HepG2 (cell line): ENCODE measurements around the gene APBB2. TPM values are rescaled to one million over a fixed set of nuclear protein-coding genes. Genes with fewer than 3 reads are reported as not detected.
"Not testable (repeated sequence)": the region's sequence is repeated elsewhere in the genome, so short reads cannot be mapped to it uniquely, and the experiment has no call there.

Experiments used
- ATAC-seq: fragments of 200-7000 bp; cut with Tn5 transposase; 3 replicates; pipeline ENCODE4 v1.9.1; 2020; ENCODE audit warnings: mild to moderate bottlenecking, moderate library complexity
- BruUV-seq: library from RNA; stranded (reverse); fragments of 400-500 nt; replicated peaks from 2 replicates; lab custom pipeline; 2021; lab: Mats Ljungman, UMichigan
- CTCF ChIA-PET: fragments of 300-600 bp; formaldehyde crosslinking; extraction: SDS; loops from one replicate; lab custom pipeline; 2021; ENCODE audit warnings: low total read pairs, inconsistent platforms, low intra/inter-chr PET ratio; lab: Yijun Ruan, JAX
- POLR2A ChIA-PET: fragments of 350-600 bp; sonication (Branson Sonifier 250); formaldehyde crosslinking; loops from one replicate; lab custom pipeline; 2020; ENCODE audit warnings: antibody characterized with exemption, inconsistent platforms; lab: Yijun Ruan, JAX
- DNase-seq: peaks from one replicate; pipeline ENCODE4 v3.0.0-alpha.2; 2015; ENCODE audit warnings: low spot score
- FAIRE-seq: peaks from 3 replicates; lab custom pipeline; 2011; peaks lifted over from hg19 to GRCh38; lab: Jason Lieb, UNC
- H2AFZ ChIP-seq: one replicate; pipeline ENCODE4 v1.6.1; 2011; ENCODE audit warnings: low read length, inconsistent platforms
- H3K27ac ChIP-seq: fragments of 300-600 bp; 3 replicates; pipeline ENCODE4 v1.8.0; 2011; ENCODE audit warnings: mixed run types, mild to moderate bottlenecking, mixed read lengths, low read length, inconsistent platforms; ENCODE audit not compliant: insufficient read depth; ENCODE audit errors: extremely low read length
- H3K27me3 ChIP-seq, 2 experiments: fragments of 200-600 bp in 1 of 2; 2 replicates in 1 of 2; 3 replicates in 1 of 2; pipeline versions ENCODE4 v1.6.0 to v1.8.0; 2011; ENCODE audit warnings: low read length in 2 of 2, mild to moderate bottlenecking in 2 of 2, moderate library complexity in 2 of 2, inconsistent platforms in 1 of 2; ENCODE audit not compliant: insufficient read depth in 2 of 2, control insufficient read depth in 1 of 2
- H3K36me3 ChIP-seq, 2 experiments: fragments of 200-600 bp in 1 of 2; replicated peaks in 1 of 2; 2 replicates in 1 of 2; 3 replicates in 1 of 2; pipeline versions ENCODE4 v1.5.1 to v1.8.0; 2011; ENCODE audit warnings: low read length in 2 of 2, inconsistent platforms in 1 of 2; ENCODE audit not compliant: insufficient read depth in 2 of 2, control insufficient read depth in 1 of 2
- H3K4me1 ChIP-seq: 2 replicates; pipeline ENCODE4 v1.5.1; 2012; ENCODE audit warnings: low read length, inconsistent platforms; ENCODE audit not compliant: insufficient read depth
- H3K4me2 ChIP-seq: 2 replicates; pipeline ENCODE4 v1.6.0; 2011; ENCODE audit warnings: low read depth, low read length, inconsistent platforms
- H3K4me3 ChIP-seq, 3 experiments: fragments of 200-600 bp in 1 of 3; sonication (generic), shearing (Covaris generic) in 1 of 3; replicated peaks in 1 of 3; 2 replicates each; pipeline ENCODE4 v1.5.1; 2011 to 2016; ENCODE audit warnings: low read length in 3 of 3, inconsistent platforms in 2 of 3, low read depth in 2 of 3, mild to moderate bottlenecking in 2 of 3, control low read depth in 1 of 3, mixed read lengths in 1 of 3; ENCODE audit not compliant: insufficient read depth in 1 of 3
- H3K79me2 ChIP-seq: one replicate; pipeline ENCODE4 v1.6.1; 2011; ENCODE audit warnings: low read length, inconsistent platforms; ENCODE audit not compliant: insufficient read depth
- H3K9ac ChIP-seq: 2 replicates; pipeline ENCODE4 v1.6.0; 2011; ENCODE audit warnings: mild to moderate bottlenecking, low read depth, low read length, inconsistent platforms; ENCODE audit not compliant: insufficient read depth
- H3K9me3 ChIP-seq: 2 replicates; pipeline ENCODE4 v1.5.1; 2012; ENCODE audit warnings: mild to moderate bottlenecking, low read length
- H4K20me1 ChIP-seq: 2 replicates; pipeline ENCODE4 v1.6.0; 2011; ENCODE audit warnings: inconsistent platforms, mild to moderate bottlenecking, low read length, moderate library complexity; ENCODE audit not compliant: insufficient read depth
- BRD4 ChIP-seq: sonication (generic); formaldehyde crosslinking; IDR thresholded peaks from 2 replicates; pipeline ENCODE4 v1.4.0; 2020; ENCODE audit warnings: missing genetic modification reagents
- GLI4 ChIP-seq: sonication (generic); formaldehyde crosslinking; IDR thresholded peaks from 2 replicates; pipeline ENCODE4 v1.5.1; 2020; ENCODE audit warnings: missing genetic modification reagents, mild to moderate bottlenecking, moderate library complexity, borderline replicate concordance
- SIX4 ChIP-seq: sonication (generic); formaldehyde crosslinking; IDR thresholded peaks from 2 replicates; pipeline ENCODE4 v1.4.0; 2020; ENCODE audit warnings: missing genetic modification reagents
- SP4 ChIP-seq: sonication (generic); formaldehyde crosslinking; IDR thresholded peaks from 2 replicates; pipeline ENCODE4 v1.8.1; 2023; ENCODE audit warnings: mild to moderate bottlenecking, missing genetic modification reagents
- TAF15 ChIP-seq: fragments of 200-400 bp; formaldehyde crosslinking; IDR thresholded peaks from one replicate; pipeline ENCODE4 v1.6.1; 2018; ENCODE audit warnings: mild to moderate bottlenecking, low read depth, low read length; ENCODE audit not compliant: poor library complexity, severe bottlenecking
- ZKSCAN5 ChIP-seq: sonication (generic); formaldehyde crosslinking; IDR thresholded peaks from 2 replicates; pipeline ENCODE4 v1.5.1; 2020; ENCODE audit warnings: mild to moderate bottlenecking, missing genetic modification reagents
- ZNF264 ChIP-seq: sonication (generic); formaldehyde crosslinking; IDR thresholded peaks from 2 replicates; pipeline ENCODE4 v1.4.0; 2020; ENCODE audit warnings: missing genetic modification reagents
- ZNF564 ChIP-seq: sonication (generic); formaldehyde crosslinking; IDR thresholded peaks from 2 replicates; pipeline ENCODE4 v1.8.1; 2023; ENCODE audit warnings: mild to moderate bottlenecking, missing genetic modification reagents
- ZNF761 ChIP-seq: sonication (generic); formaldehyde crosslinking; conservative IDR thresholded peaks from 2 replicates; pipeline ENCODE4 v1.4.0; 2020; ENCODE audit warnings: mild to moderate bottlenecking, missing genetic modification reagents
- WGBS: methylation state at CpG from one replicate; pipeline ENCODE4 v1.1.6; 2017; ENCODE audit warnings: low lambda C conversion rate; 5-methylcytosine and 5-hydroxymethylcytosine counted together
- in situ Hi-C: cut with HindIII; loops from 2 replicates; pipeline ENCODE4 v1.10.0; 2017; ENCODE audit warnings: low pct_unique_long_range_greater_than_20kb; ENCODE audit not compliant: extremely low pct_ligation_motif_present
- intact Hi-C: fragments of 100-400 bp; cut with micrococcal nuclease; formaldehyde crosslinking; loops from one replicate; pipeline ENCODE4 v1.10.0; 2022; ENCODE audit not compliant: unreplicated experiment
- polyA plus RNA-seq, 8 experiments: library from polyadenylated mRNA; depleted of rRNA in 3 of 8; stranded (reverse) in 7 of 8; unstranded in 1 of 8; fragments of >200 nt; fragmentation: Illumina TruSeq in 4 of 8; extraction: Trizol in 4 of 8; gene quantifications; 2 replicates each; pipeline versions ENCODE4 v1.2.1 to v1.2.3, GENCODE V29; 2011 to 2016; ENCODE audit warnings: low read depth in 4 of 8, missing spikeins in 1 of 8, mixed read lengths in 1 of 8; ENCODE audit not compliant: insufficient read depth in 1 of 8
- total RNA-seq, 5 experiments: library from RNA; depleted of rRNA; stranded (reverse); fragments of >200 nt; fragmentation: Illumina TruSeq; extraction: Trizol; gene quantifications; 2 replicates each; pipeline ENCODE4 v1.2.3, GENCODE V29; 2016; ENCODE audit warnings: low read depth in 1 of 5

The APBB2 gene
- total and polyA plus RNA-seq, 2 of the 13 experiments (the other 11 are each of a cell fraction or from before 2014, with no cell fraction given), result 11.7 to 17.0 TPM

DNA sequence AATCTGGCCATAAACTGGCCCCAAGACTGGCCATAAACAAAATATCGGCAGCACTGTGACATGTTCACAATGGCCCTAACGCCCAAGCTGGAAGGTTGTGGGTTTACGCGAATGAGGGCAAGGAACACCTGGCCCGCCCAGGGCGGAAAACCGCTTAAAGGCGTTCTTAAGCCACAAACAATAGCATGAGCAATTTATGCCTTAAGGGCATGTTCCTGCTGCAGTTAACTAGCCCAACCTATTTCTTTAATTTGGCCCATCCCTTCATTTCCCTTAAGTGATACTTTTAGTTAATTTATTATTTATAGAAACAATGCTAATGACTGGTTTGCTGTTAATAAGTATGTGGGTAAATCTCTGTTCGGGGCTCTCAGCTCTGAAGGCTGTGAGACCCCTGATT lies 154.9 kb downstream of the APBB2 start:
- H3K9me3 ChIP-seq, CTCF ChIA-PET, H3K27ac ChIP-seq, FAIRE-seq, H3K4me2 ChIP-seq, ATAC-seq, H2AFZ ChIP-seq, H3K79me2 ChIP-seq, H3K9ac ChIP-seq, in situ Hi-C loops, H3K36me3 ChIP-seq, H3K4me1 ChIP-seq, intact Hi-C loops, DNase-seq, H3K27me3 ChIP-seq, H3K4me3 ChIP-seq, BruUV-seq, POLR2A ChIA-PET, H4K20me1 ChIP-seq: not testable (repeated sequence)
- WGBS, result 98% methylated on average over 9 of the region's 9 CpGs
- peak; percentile 97 for TF ChIP-seq ZNF761 (CRISPR knock-in tag)

DNA sequence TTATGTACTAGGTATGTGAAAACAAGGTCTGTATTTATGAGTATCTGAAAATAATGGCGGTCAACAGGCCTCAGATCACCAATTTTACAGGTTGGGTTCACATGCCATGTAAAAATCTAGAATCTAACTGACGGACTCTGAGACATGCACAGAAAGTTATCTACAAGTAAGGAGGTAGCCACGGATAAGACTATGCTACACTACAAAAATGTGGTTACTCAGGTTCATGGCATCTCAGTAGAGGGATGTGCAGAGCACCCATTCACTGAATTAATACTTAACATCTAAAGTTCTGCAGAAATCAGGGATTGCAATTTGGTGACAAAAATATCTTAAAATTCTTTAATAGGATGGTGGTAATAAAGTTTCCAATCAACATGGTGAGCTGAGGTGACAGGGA lies 155.9 kb downstream of the APBB2 start:
- Histone ChIP-seq H3K4me3 (no peak overlapping the region), H2AFZ (no peak overlapping the region), H3K9me3 (no peaks in the 10 kb centered on the region), H3K36me3 (peaks cover 0 to 8% of the 10 kb centered on the region in 2 experiments; a peak in 1 of 5 replicates), H3K27me3 (no peaks in the 10 kb centered on the region), H3K9ac (no peak overlapping the region), H4K20me1 (no peaks in the 10 kb centered on the region), H3K27ac (no peak overlapping the region), H3K79me2 (no peaks in the 10 kb centered on the region), H3K4me1 (no peaks in the 10 kb centered on the region), H3K4me2 (no peak overlapping the region)
- ChIA-PET POLR2A (no interaction called here), CTCF (no interaction called here)
- in situ Hi-C loops, result no loop called here
- no peak for TF ChIP-seq SP4 (CRISPR knock-in tag)
- no peak for TF ChIP-seq ZKSCAN5
- no peak for TF ChIP-seq SIX4 (CRISPR knock-in tag)
- no peak for TF ChIP-seq TAF15
- TF ChIP-seq ZNF264 (CRISPR knock-in tag), result no peak
- no peak for TF ChIP-seq ZNF564 (CRISPR knock-in tag)
- TF ChIP-seq BRD4, result no peak
- no peak for TF ChIP-seq GLI4
- no peak for DNase-seq
- BruUV-seq, result no TSS peak
- no peak for FAIRE-seq
- intact Hi-C loops, result no loop called here
- whole genome bisulfite sequencing, result 97% methylated on average over 3 of the region's 3 CpGs
- no peak for ATAC-seq
